WTC11 (cell line): ENCODE data around the gene QTRT2. TPM values are rescaled to one million over a fixed set of nuclear protein-coding genes. Genes with fewer than 3 reads are reported as not detected.

Experiments used
- ATAC-seq: fragments of 200-7000 bp; cut with Tn5 transposase; 2 replicates; pipeline ENCODE4 v1.10.0; 2021; ENCODE audit warnings: mild to moderate bottlenecking, moderate library complexity
- CTCF ChIA-PET: fragments of 300-600 bp; sonication (Branson Sonifier 250); formaldehyde crosslinking; loops from one replicate; lab custom pipeline; 2021; ENCODE audit warnings: antibody characterized with exemption; lab: Charles Lee
- POLR2A ChIA-PET: fragments of 350-600 bp; sonication (Branson Sonifier 250); formaldehyde crosslinking; loops from one replicate; lab custom pipeline; 2021; ENCODE audit warnings: antibody characterized with exemption; lab: Charles Lee
- DNase-seq: peaks from one replicate; pipeline ENCODE4 v3.0.0; 2021; ENCODE audit warnings: low spot score
- H3K27ac Mint-ChIP-seq: 2 replicates; pipeline ENCODE4 v1.8.0; 2021; ENCODE audit warnings: mixed read lengths
- H3K27me3 Mint-ChIP-seq: 2 replicates; pipeline ENCODE4 v1.8.0; 2021; ENCODE audit warnings: low read depth, mild to moderate bottlenecking, moderate library complexity, mixed read lengths
- H3K36me3 Mint-ChIP-seq: 2 replicates; pipeline ENCODE4 v1.8.0; 2021; ENCODE audit warnings: mixed read lengths
- H3K4me1 Mint-ChIP-seq: 2 replicates; pipeline ENCODE4 v1.8.0; 2022; ENCODE audit warnings: mixed read lengths
- H3K4me3 Mint-ChIP-seq: 2 replicates; pipeline ENCODE4 v1.8.0; 2021; ENCODE audit warnings: mild to moderate bottlenecking, moderate library complexity, mixed read lengths
- H3K9me3 Mint-ChIP-seq: 2 replicates; pipeline ENCODE4 v1.8.0; 2021; ENCODE audit warnings: mixed read lengths
- ARID4B ChIP-seq: sonication (generic); formaldehyde crosslinking; IDR thresholded peaks from 2 replicates; pipeline ENCODE4 v1.8.0; 2023; ENCODE audit warnings: missing genetic modification reagents, mild to moderate bottlenecking, borderline replicate concordance
- CDX4 ChIP-seq: fragments of 250-450 bp; sonication (Bioruptor Pico); IDR thresholded peaks from 2 replicates; pipeline ENCODE4 v1.9.0; 2021; ENCODE audit warnings: moderate library complexity, mild to moderate bottlenecking, inconsistent platforms, borderline replicate concordance
- EMX1 ChIP-seq: fragments of 250-450 bp; sonication (Bioruptor Pico); IDR thresholded peaks from 2 replicates; pipeline ENCODE4 v1.8.0; 2021; ENCODE audit warnings: mild to moderate bottlenecking
- ERG ChIP-seq: fragments of 250-450 bp; sonication (Bioruptor Pico); IDR thresholded peaks from 2 replicates; pipeline ENCODE4 v1.8.0; 2021; ENCODE audit warnings: mild to moderate bottlenecking
- FOXP4 ChIP-seq: sonication (generic); formaldehyde crosslinking; IDR thresholded peaks from 2 replicates; pipeline ENCODE4 v1.8.0; 2022; ENCODE audit warnings: mild to moderate bottlenecking, missing genetic modification reagents
- GABPB1 ChIP-seq: sonication (generic); formaldehyde crosslinking; IDR thresholded peaks from 2 replicates; pipeline ENCODE4 v1.8.1; 2023; ENCODE audit warnings: mild to moderate bottlenecking, missing genetic modification reagents
- GTF2I ChIP-seq: fragments of 250-450 bp; sonication (Bioruptor Pico); conservative IDR thresholded peaks from 2 replicates; pipeline ENCODE4 v1.4.0; 2021; ENCODE audit warnings: mild to moderate bottlenecking
- KAT7 ChIP-seq: sonication (generic); formaldehyde crosslinking; IDR thresholded peaks from 2 replicates; pipeline ENCODE4 v1.8.1; 2023; ENCODE audit warnings: missing genetic modification reagents, mild to moderate bottlenecking, borderline replicate concordance
- MYBL2 ChIP-seq: sonication (generic); formaldehyde crosslinking; IDR thresholded peaks from 2 replicates; pipeline ENCODE4 v1.8.1; 2023; ENCODE audit warnings: mild to moderate bottlenecking, moderate library complexity, missing genetic modification reagents
- NR1H2 ChIP-seq: sonication (generic); formaldehyde crosslinking; IDR thresholded peaks from 2 replicates; pipeline ENCODE4 v1.9.0; 2021; ENCODE audit warnings: mild to moderate bottlenecking, moderate library complexity, missing genetic modification reagents
- PRRX2 ChIP-seq: fragments of 250-450 bp; sonication (Bioruptor Pico); IDR thresholded peaks from 2 replicates; pipeline ENCODE4 v1.8.0; 2021; ENCODE audit warnings: mild to moderate bottlenecking
- TCF7 ChIP-seq: sonication (generic); formaldehyde crosslinking; IDR thresholded peaks from 2 replicates; pipeline ENCODE4 v1.8.0; 2022; ENCODE audit warnings: mild to moderate bottlenecking, low read depth, missing genetic modification reagents, moderate library complexity
- TEAD4 ChIP-seq: sonication (generic); formaldehyde crosslinking; IDR thresholded peaks from 2 replicates; pipeline ENCODE4 v1.8.0; 2022; ENCODE audit warnings: mild to moderate bottlenecking, missing genetic modification reagents
- USF1 ChIP-seq: sonication (generic); formaldehyde crosslinking; IDR thresholded peaks from 2 replicates; pipeline ENCODE4 v1.8.0; 2022; ENCODE audit warnings: mild to moderate bottlenecking, missing genetic modification reagents
- USF2 ChIP-seq: sonication (generic); formaldehyde crosslinking; IDR thresholded peaks from 2 replicates; pipeline ENCODE4 v1.8.1; 2023; ENCODE audit warnings: mild to moderate bottlenecking, missing genetic modification reagents, moderate library complexity
- ZNF232 ChIP-seq: sonication (generic); formaldehyde crosslinking; IDR thresholded peaks from 2 replicates; pipeline ENCODE4 v1.8.0; 2022; ENCODE audit warnings: mild to moderate bottlenecking, missing genetic modification reagents
- ZNF416 ChIP-seq: fragments of 250-450 bp; sonication (Bioruptor Pico); IDR thresholded peaks from 2 replicates; pipeline ENCODE4 v1.9.0; 2021; ENCODE audit warnings: mild to moderate bottlenecking, inconsistent platforms
- ZNF423 ChIP-seq: fragments of 250-450 bp; sonication (Bioruptor Pico); IDR thresholded peaks from 2 replicates; pipeline ENCODE4 v2.1.2; 2022; ENCODE audit warnings: mild to moderate bottlenecking, moderate library complexity
- total RNA-seq: library from RNA; stranded (reverse); gene quantifications from 3 replicates; pipeline ENCODE4 v1.2.3, GENCODE V29; 2021

The QTRT2 gene
- total RNA-seq, 1 experiment from 2014 or later: 40.0 TPM

GRCh38 chr3:114020907-114021306 is 35.6 kb upstream of the QTRT2 start:
- Mint-ChIP-seq H3K27ac (no peak overlapping the region), H3K27me3 (no peaks in the 10 kb centered on the region), H3K4me3 (no peak overlapping the region), H3K4me1 (peaks cover 9% of the 10 kb centered on the region), H3K9me3 (no peaks in the 10 kb centered on the region), H3K36me3 (no peaks in the 10 kb centered on the region)
- ChIA-PET POLR2A (no interaction called here), CTCF (no interaction called here)
- DNase-seq (no peak), ATAC-seq (no peak)
- TF ChIP-seq GTF2I: no peak
- TF ChIP-seq TCF7 (CRISPR knock-in tag): no peak
- TF ChIP-seq, all 79 proteins: peak for 0

GRCh38 chr3:114022145-114022802 is 34.3 kb upstream of the QTRT2 start:
- CTCF ChIA-PET: no interaction called here
- Mint-ChIP-seq H3K4me3 (no peak overlapping the region), H3K4me1 (peaks cover 9% of the 10 kb centered on the region), H3K27me3 (no peaks in the 10 kb centered on the region), H3K27ac (no peak overlapping the region), H3K36me3 (no peaks in the 10 kb centered on the region), H3K9me3 (no peaks in the 10 kb centered on the region)
- POLR2A ChIA-PET: no interaction called here
- ATAC-seq: no peak
- no peak for TF ChIP-seq ZNF232
- TF ChIP-seq ZNF416: no peak
- TF ChIP-seq ERG (CRISPR knock-in tag): no peak
- no peak for TF ChIP-seq USF1 (CRISPR knock-in tag)
- TF ChIP-seq GABPB1: no peak
- TF ChIP-seq FOXP4: no peak
- no peak for DNase-seq

GRCh38 chr3:114025451-114025850 is 31.1 kb upstream of the QTRT2 start:
- H3K27ac Mint-ChIP-seq: no peak overlapping the region
- no peaks in the 10 kb centered on the region for H3K36me3 Mint-ChIP-seq
- no peaks in the 10 kb centered on the region for H3K27me3 Mint-ChIP-seq
- TF ChIP-seq ERG (CRISPR knock-in tag) (no peak), ZNF423 (CRISPR knock-in tag) (no peak), MYBL2 (CRISPR knock-in tag) (no peak), FOXP4 (no peak), PRRX2 (no peak), KAT7 (no peak), CDX4 (CRISPR knock-in tag) (no peak), ARID4B (no peak), EMX1 (CRISPR knock-in tag) (no peak), NR1H2 (CRISPR knock-in tag) (no peak), USF2 (CRISPR knock-in tag) (no peak), TEAD4 (CRISPR knock-in tag) (no peak)
- peaks cover 6% of the 10 kb centered on the region for H3K4me1 Mint-ChIP-seq
- ChIA-PET POLR2A (no interaction called here), CTCF (no interaction called here)
- ATAC-seq: no peak
- H3K9me3 Mint-ChIP-seq: no peaks in the 10 kb centered on the region
- no peak for DNase-seq
- no peak overlapping the region for H3K4me3 Mint-ChIP-seq
